Measurements from ENCODE around the gene LPAR2. TPM values are rescaled to one million over a fixed set of nuclear protein-coding genes. Genes with fewer than 3 reads are reported as not detected.

Gene LPAR2
- total RNA-seq, 1 experiment from 2014 or later, result 27.3 TPM

DNA sequence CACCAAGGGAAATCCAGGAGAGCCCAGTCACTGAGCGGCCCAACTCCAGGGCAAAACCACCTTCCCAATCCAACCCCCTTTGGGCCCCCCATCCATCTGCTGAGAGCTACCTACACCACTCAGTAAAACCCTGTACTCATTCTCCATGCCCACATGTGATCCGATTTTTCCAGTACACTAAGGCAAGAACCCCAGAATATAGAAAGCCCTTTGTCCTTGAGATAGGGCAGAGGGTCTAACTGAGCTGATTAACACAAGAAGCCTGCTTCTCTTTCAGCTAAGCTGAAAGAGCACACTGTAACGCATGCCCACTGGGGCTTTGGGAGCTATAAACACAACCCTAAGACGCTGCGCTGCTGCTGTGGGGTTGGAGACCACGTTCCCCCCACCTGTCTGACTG lies 45.5 kb downstream of the LPAR2 start:
- Mint-ChIP-seq H3K9me3 (ENCODE audit: low read depth, unreplicated experiment) (no peaks in the 10 kb centered on the region), H3K27me3 (ENCODE audit: unreplicated experiment) (no peaks in the 10 kb centered on the region), H3K4me1 (ENCODE audit: low read depth, unreplicated experiment) (no peaks in the 10 kb centered on the region), H3K36me3 (ENCODE audit: insufficient read depth, unreplicated experiment) (no peaks in the 10 kb centered on the region), H3K4me3 (ENCODE audit: low read depth, unreplicated experiment) (no peak overlapping the region), H3K27ac (ENCODE audit: unreplicated experiment) (no peak overlapping the region)
- CTCF ChIA-PET, result no interaction called here
- DNase-seq, result no peak
- no TSS peak for BruUV-seq (replicated peaks)
- intact Hi-C loops (cut with micrococcal nuclease; ENCODE audit: unreplicated experiment), result no loop called here
- TF ChIP-seq, protein P1, sequence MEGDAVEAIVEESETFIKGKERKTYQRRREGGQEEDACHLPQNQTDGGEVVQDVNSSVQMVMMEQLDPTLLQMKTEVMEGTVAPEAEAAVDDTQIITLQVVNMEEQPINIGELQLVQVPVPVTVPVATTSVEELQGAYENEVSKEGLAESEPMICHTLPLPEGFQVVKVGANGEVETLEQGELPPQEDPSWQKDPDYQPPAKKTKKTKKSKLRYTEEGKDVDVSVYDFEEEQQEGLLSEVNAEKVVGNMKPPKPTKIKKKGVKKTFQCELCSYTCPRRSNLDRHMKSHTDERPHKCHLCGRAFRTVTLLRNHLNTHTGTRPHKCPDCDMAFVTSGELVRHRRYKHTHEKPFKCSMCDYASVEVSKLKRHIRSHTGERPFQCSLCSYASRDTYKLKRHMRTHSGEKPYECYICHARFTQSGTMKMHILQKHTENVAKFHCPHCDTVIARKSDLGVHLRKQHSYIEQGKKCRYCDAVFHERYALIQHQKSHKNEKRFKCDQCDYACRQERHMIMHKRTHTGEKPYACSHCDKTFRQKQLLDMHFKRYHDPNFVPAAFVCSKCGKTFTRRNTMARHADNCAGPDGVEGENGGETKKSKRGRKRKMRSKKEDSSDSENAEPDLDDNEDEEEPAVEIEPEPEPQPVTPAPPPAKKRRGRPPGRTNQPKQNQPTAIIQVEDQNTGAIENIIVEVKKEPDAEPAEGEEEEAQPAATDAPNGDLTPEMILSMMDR (IDR thresholded peaks at IDR 0.05; ENCODE audit: unreplicated experiment), result no peak

DNA sequence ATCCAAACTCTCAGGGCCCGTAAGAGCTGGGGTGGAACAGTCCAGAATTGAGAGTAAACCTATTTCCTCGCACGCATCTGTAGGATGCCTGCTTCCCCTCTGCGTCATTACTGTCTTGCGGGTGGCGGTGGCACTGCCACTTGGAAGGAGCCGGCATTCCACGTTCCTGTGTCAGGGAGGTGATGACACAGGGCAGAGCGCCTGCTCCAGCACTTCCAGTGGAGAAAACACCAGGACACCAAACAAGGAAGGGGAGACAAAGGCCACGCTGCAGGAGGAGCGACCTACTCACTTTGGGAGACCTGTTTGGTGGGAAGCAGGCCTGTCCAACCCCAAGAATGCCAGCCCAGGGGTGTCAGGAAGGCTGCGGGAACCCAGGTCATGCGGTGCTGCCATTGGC lies 46.6 kb downstream of the LPAR2 start:
- CTCF ChIA-PET, result no interaction called here
- BruUV-seq (replicated peaks), result no TSS peak
- Mint-ChIP-seq H3K36me3 (ENCODE audit: insufficient read depth, unreplicated experiment) (no peaks in the 10 kb centered on the region), H3K4me3 (ENCODE audit: low read depth, unreplicated experiment) (no peak overlapping the region), H3K27me3 (ENCODE audit: unreplicated experiment) (no peaks in the 10 kb centered on the region), H3K27ac (ENCODE audit: unreplicated experiment) (no peak overlapping the region), H3K9me3 (ENCODE audit: low read depth, unreplicated experiment) (no peaks in the 10 kb centered on the region), H3K4me1 (ENCODE audit: low read depth, unreplicated experiment) (no peaks in the 10 kb centered on the region)
- no peak for DNase-seq
- TF ChIP-seq, protein P1 (IDR thresholded peaks at IDR 0.05; ENCODE audit: unreplicated experiment), result no peak
- intact Hi-C loops (cut with micrococcal nuclease; ENCODE audit: unreplicated experiment), result no loop called here

DNA sequence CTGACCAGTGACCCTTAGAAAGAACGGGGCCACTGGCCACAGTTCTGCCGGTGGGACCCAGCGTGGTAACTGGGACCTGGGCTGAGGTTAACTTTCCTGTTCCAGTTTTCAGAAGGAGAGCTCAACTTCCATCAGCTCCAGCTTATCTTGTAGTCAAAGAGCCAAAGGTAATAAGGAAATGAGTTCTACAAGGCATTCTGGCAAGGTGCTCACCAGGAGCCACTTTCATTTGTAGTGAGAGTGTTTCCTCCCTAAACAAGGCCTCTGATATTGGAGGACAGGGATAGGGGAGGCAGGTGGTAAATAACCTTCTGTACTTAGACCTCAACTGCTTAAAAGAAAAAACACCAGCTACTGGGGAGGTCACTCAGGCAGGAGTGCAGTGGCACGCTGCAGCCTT lies 47.6 kb downstream of the LPAR2 start:
- no peaks in the 10 kb centered on the region for H3K4me1 Mint-ChIP-seq (ENCODE audit: low read depth, unreplicated experiment)
- TF ChIP-seq, protein P1 (IDR thresholded peaks at IDR 0.05; ENCODE audit: unreplicated experiment), result no peak
- no peak overlapping the region for H3K4me3 Mint-ChIP-seq (ENCODE audit: low read depth, unreplicated experiment)
- H3K27ac Mint-ChIP-seq (ENCODE audit: unreplicated experiment), result no peak overlapping the region
- intact Hi-C loops (cut with micrococcal nuclease; ENCODE audit: unreplicated experiment), result no loop called here
- no peaks in the 10 kb centered on the region for H3K36me3 Mint-ChIP-seq (ENCODE audit: insufficient read depth, unreplicated experiment)
- H3K27me3 Mint-ChIP-seq (ENCODE audit: unreplicated experiment), result no peaks in the 10 kb centered on the region
- BruUV-seq (replicated peaks), result no TSS peak
- DNase-seq, result no peak
- CTCF ChIA-PET, result no interaction called here
- no peaks in the 10 kb centered on the region for H3K9me3 Mint-ChIP-seq (ENCODE audit: low read depth, unreplicated experiment)

DNA sequence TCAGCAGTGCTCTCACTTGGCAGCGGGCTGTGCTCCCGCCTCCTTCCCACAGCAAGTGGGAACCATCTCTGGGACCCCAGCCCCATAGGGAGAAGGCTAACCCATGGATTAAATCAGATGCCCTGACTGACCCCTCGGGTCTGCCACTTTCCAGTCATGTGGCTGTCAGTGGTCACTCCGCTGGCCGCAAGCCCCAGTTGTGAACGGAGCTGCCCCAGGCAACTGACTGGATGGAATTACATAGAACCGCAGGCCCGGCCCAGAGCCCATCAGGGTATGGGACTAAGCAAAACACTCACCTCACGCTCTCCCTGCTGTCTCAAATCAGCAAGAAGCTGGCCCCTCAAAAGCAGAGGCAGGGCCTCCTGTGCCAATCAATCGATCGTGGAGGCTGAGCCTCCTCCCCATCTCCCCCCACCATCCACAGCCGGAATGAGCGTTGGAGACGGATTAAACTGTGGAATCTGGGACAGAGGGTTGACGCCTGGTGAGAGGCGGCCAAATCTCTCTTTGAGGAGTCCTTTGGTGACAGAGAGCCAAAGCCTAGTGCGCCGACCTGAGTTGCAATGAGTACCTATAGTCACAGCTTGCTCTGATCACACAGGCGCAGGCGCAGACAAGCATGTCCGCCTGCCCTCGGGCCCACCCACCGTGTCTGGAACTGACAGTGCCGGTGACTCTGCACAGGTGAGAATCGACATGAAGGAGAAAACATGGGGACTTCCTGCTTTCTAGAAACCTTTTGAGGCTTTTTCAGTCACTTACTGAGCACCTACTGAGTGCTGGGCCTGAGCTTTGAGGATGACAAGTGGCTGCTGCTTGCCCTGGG lies 48.3 kb downstream of the LPAR2 start:
- H3K4me1 Mint-ChIP-seq (ENCODE audit: low read depth, unreplicated experiment), result no peaks in the 10 kb centered on the region
- intact Hi-C loops (cut with micrococcal nuclease; ENCODE audit: unreplicated experiment), result no loop called here
- H3K36me3 Mint-ChIP-seq (ENCODE audit: insufficient read depth, unreplicated experiment), result no peaks in the 10 kb centered on the region
- CTCF ChIA-PET, result no interaction called here
- BruUV-seq (replicated peaks), result no TSS peak
- DNase-seq, result no peak
- H3K27me3 Mint-ChIP-seq (ENCODE audit: unreplicated experiment), result no peaks in the 10 kb centered on the region
- no peaks in the 10 kb centered on the region for H3K9me3 Mint-ChIP-seq (ENCODE audit: low read depth, unreplicated experiment)
- H3K4me3 Mint-ChIP-seq (ENCODE audit: low read depth, unreplicated experiment), result no peak overlapping the region
- TF ChIP-seq, protein P1 (IDR thresholded peaks at IDR 0.05; ENCODE audit: unreplicated experiment), result no peak
- no peak overlapping the region for H3K27ac Mint-ChIP-seq (ENCODE audit: unreplicated experiment)
